Measurements from ENCODE around the gene PIGW. TPM values are rescaled to one million over a fixed set of nuclear protein-coding genes. Genes with fewer than 3 reads are reported as not detected.

The PIGW gene
- polyA plus RNA-seq, 2 of the 4 experiments (the other 2 are of a cell fraction), result 30.0 to 32.3 TPM

DNA sequence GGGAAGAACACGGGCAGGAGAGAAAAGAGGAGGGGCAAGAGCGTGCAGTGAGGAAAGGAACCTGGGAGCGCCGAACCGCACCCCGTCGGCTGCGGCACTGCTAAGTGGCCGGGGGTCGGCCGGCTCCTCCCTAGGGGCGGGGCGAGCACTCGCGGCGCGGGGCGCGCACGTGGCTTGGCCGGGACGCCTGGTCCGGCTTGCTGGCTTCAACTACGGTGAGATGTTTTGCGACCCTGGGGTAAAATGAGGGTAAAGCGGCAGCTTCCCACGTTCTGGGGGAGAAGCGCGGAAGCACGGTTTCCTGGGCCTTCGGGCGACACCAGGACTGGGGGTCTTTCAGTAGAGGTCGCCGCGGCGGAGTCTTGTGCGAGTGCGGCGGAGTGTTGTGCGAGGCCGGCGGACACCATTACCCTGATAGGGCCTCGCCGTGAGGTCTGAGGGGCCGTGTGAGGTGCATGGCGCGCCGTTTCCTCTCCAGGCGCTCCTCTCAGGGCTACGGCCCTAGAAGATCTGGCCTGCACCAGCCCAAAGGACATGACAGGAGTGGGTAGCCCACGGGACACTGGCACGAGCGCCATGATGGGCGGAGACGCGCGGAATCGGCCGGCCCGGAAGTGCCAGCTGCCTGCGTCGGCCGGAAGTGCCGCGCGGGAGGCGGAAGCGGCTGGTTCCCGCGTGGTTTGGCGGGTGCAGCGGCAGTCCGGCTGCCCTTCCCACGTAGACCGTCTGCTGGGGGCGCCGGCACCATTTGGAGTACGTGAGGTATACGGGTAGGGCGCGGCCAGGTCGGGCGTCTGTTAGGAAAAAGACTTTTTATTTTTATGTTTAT lies at the start of gene PIGW, which contains the start of gene MYO19 (continued):
- TF ChIP-seq PBX3 (IDR thresholded peaks at IDR 0.05) (peak; percentile 44), NPAS2 (CRISPR knock-in tag; IDR thresholded peaks at IDR 0.05; ENCODE audit: borderline replicate concordance) (peak; percentile 78; the same call in 1 of the 2 replicates), MAZ (IDR thresholded peaks at IDR 0.05; ENCODE audit: borderline replicate concordance, low read depth, low read length) (peak; percentile 81; the same call in 1 of the 2 replicates), POLR2A (IDR thresholded peaks at IDR 0.05; ENCODE audit: low read length) (peak; percentile 90), NR3C1 (IDR thresholded peaks at IDR 0.05) (no peak), RAD21 (conservative IDR thresholded peaks at IDR 0.05 in 1 of 2, IDR thresholded peaks at IDR 0.05 in 1 of 2) (no peak), POLR2AphosphoS2 (conservative IDR thresholded peaks at IDR 0.05; ENCODE audit: low read length) (no peak), SMC3 (IDR thresholded peaks at IDR 0.05) (no peak), EP300 (IDR thresholded peaks at IDR 0.05) (no peak), KDM1A (IDR thresholded peaks at IDR 0.05; ENCODE audit: low read depth) (no peak), JUNB (IDR thresholded peaks at IDR 0.05) (no peak), HOXB13 (CRISPR knock-in tag; IDR thresholded peaks at IDR 0.05; ENCODE audit: low read depth) (peak; percentile 80; the same call in 1 of the 2 replicates), SREBF2 (IDR thresholded peaks at IDR 0.05) (no peak), HDAC2 (IDR thresholded peaks at IDR 0.05) (no peak), RFX5 (IDR thresholded peaks at IDR 0.05) (no peak), CBX2 (IDR thresholded peaks at IDR 0.05; ENCODE audit: borderline replicate concordance, low read depth) (no peak), TP53 (CRISPR knock-in tag; IDR thresholded peaks at IDR 0.05) (peak; percentile 93; the same call in 1 of the 2 replicates), KDM5A (IDR thresholded peaks at IDR 0.05) (0 out of 2 replicates have a peak, but pooled peaks have one; percentile 26), CHD4 (IDR thresholded peaks at IDR 0.05; ENCODE audit: borderline replicate concordance) (no peak), HOXA7 (CRISPR knock-in tag; IDR thresholded peaks at IDR 0.05) (no peak), EHMT2 (IDR thresholded peaks at IDR 0.05; ENCODE audit: low read depth) (no peak), MYC (IDR thresholded peaks at IDR 0.05; ENCODE audit: borderline replicate concordance, low read length) (peak; percentile 99), ESRRA (IDR thresholded peaks at IDR 0.05; ENCODE audit: borderline replicate concordance, low read length) (no peak), CHD2 (IDR thresholded peaks at IDR 0.05; ENCODE audit: low read length, partially characterized antibody) (peak; percentile 92), PHF8 (IDR thresholded peaks at IDR 0.05; ENCODE audit: borderline replicate concordance, low read depth) (peak; percentile 90)
- TF ChIP-seq, protein P1, sequence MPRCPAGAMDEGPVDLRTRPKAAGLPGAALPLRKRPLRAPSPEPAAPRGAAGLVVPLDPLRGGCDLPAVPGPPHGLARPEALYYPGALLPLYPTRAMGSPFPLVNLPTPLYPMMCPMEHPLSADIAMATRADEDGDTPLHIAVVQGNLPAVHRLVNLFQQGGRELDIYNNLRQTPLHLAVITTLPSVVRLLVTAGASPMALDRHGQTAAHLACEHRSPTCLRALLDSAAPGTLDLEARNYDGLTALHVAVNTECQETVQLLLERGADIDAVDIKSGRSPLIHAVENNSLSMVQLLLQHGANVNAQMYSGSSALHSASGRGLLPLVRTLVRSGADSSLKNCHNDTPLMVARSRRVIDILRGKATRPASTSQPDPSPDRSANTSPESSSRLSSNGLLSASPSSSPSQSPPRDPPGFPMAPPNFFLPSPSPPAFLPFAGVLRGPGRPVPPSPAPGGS (IDR thresholded peaks at IDR 0.05), result peak; percentile 92
- TF ChIP-seq, protein P2, sequence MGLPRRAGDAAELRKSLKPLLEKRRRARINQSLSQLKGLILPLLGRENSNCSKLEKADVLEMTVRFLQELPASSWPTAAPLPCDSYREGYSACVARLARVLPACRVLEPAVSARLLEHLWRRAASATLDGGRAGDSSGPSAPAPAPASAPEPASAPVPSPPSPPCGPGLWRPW (IDR thresholded peaks at IDR 0.05), result no peak
- TF ChIP-seq, protein P3, sequence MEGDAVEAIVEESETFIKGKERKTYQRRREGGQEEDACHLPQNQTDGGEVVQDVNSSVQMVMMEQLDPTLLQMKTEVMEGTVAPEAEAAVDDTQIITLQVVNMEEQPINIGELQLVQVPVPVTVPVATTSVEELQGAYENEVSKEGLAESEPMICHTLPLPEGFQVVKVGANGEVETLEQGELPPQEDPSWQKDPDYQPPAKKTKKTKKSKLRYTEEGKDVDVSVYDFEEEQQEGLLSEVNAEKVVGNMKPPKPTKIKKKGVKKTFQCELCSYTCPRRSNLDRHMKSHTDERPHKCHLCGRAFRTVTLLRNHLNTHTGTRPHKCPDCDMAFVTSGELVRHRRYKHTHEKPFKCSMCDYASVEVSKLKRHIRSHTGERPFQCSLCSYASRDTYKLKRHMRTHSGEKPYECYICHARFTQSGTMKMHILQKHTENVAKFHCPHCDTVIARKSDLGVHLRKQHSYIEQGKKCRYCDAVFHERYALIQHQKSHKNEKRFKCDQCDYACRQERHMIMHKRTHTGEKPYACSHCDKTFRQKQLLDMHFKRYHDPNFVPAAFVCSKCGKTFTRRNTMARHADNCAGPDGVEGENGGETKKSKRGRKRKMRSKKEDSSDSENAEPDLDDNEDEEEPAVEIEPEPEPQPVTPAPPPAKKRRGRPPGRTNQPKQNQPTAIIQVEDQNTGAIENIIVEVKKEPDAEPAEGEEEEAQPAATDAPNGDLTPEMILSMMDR (IDR thresholded peaks at IDR 0.05), result no peak

Measured in A549 (cell line).